ENCODE results near the gene SGCA. TPM values are rescaled to one million over a fixed set of nuclear protein-coding genes. Genes with fewer than 3 reads are reported as not detected.

SGCA gene
- total and polyA plus RNA-seq, 2 of the 13 experiments (the other 11 are each of a cell fraction or from before 2014, with no cell fraction given), result not detected

GRCh38 chr17:50149417-50150353, 16.1 kb upstream of the SGCA start (continued):
- TF ChIP-seq BATF2 (CRISPR knock-in tag; IDR thresholded peaks at IDR 0.05) (0 out of 2 replicates have a peak, but pooled peaks have one; percentile 37), ZNF770 (CRISPR knock-in tag; IDR thresholded peaks at IDR 0.05) (peak; percentile 54; the same call in 1 of the 2 replicates), ZNF337 (CRISPR knock-in tag; IDR thresholded peaks at IDR 0.05; ENCODE audit: borderline replicate concordance, low read depth) (no peak), PHF8 (CRISPR knock-in tag; IDR thresholded peaks at IDR 0.05) (peak; percentile 51), NCOR1 (IDR thresholded peaks at IDR 0.05; ENCODE audit: borderline replicate concordance, low read length) (no peak), MED1 (CRISPR knock-in tag; IDR thresholded peaks at IDR 0.05) (peak; percentile 56), MEF2D (CRISPR knock-in tag; IDR thresholded peaks at IDR 0.05) (no peak), CREB1 (IDR thresholded peaks at IDR 0.05) (no peak), CREB1 (CRISPR knock-in tag; IDR thresholded peaks at IDR 0.05) (no peak), GRHL1 (CRISPR knock-in tag; conservative IDR thresholded peaks at IDR 0.05) (no peak), ZNF354B (CRISPR knock-in tag; IDR thresholded peaks at IDR 0.05) (no peak), RBM22 (optimal IDR thresholded peaks at IDR 0.05; ENCODE audit: low read length) (no peak), ZBTB14 (CRISPR knock-in tag; IDR thresholded peaks at IDR 0.05) (peak; percentile 54; the same call in 1 of the 2 replicates), HOXA7 (CRISPR knock-in tag; IDR thresholded peaks at IDR 0.05) (no peak), KLF6 (CRISPR knock-in tag; IDR thresholded peaks at IDR 0.05) (peak; percentile 38; the same call in 1 of the 2 replicates), HIVEP1 (CRISPR knock-in tag; IDR thresholded peaks at IDR 0.05) (peak; percentile 37; the same call in 1 of the 2 replicates), ZSCAN29 (CRISPR knock-in tag; conservative IDR thresholded peaks at IDR 0.05) (no peak), NR2F6 (IDR thresholded peaks at IDR 0.05) (no peak), NR2F6 (CRISPR knock-in tag; IDR thresholded peaks at IDR 0.05) (no peak), PRMT3 (CRISPR knock-in tag; IDR thresholded peaks at IDR 0.05; ENCODE audit: borderline replicate concordance, low read depth) (peak; percentile 64; the same call in 1 of the 2 replicates), AGO1 (IDR thresholded peaks at IDR 0.05; ENCODE audit: low read depth, low read length, poor library complexity, severe bottlenecking) (peak; percentile 28), ZNF17 (CRISPR knock-in tag; IDR thresholded peaks at IDR 0.05) (no peak), ZNF841 (CRISPR knock-in tag; IDR thresholded peaks at IDR 0.05; ENCODE audit: borderline replicate concordance) (peak; percentile 71; the same call in 1 of the 2 replicates), FOXP1 (IDR thresholded peaks at IDR 0.05) (no peak), FOXP1 (CRISPR knock-in tag; IDR thresholded peaks at IDR 0.05) (no peak), DRAP1 (CRISPR knock-in tag; IDR thresholded peaks at IDR 0.05) (no peak)
